Stimulated activated CD4-positive, alpha-beta T cell treated with anti-CD3 and anti-CD28 coated beads, Interleukin-2, amount 100 ng/mL, for 4 hours (primary cell): ENCODE data around the gene GLRX.

ENCODE experiments used
- DNase-seq: peaks from one replicate; pipeline ENCODE4 v3.0.0-alpha.2; 2020; ENCODE audit warnings: low read depth

The GLRX gene

DNA sequence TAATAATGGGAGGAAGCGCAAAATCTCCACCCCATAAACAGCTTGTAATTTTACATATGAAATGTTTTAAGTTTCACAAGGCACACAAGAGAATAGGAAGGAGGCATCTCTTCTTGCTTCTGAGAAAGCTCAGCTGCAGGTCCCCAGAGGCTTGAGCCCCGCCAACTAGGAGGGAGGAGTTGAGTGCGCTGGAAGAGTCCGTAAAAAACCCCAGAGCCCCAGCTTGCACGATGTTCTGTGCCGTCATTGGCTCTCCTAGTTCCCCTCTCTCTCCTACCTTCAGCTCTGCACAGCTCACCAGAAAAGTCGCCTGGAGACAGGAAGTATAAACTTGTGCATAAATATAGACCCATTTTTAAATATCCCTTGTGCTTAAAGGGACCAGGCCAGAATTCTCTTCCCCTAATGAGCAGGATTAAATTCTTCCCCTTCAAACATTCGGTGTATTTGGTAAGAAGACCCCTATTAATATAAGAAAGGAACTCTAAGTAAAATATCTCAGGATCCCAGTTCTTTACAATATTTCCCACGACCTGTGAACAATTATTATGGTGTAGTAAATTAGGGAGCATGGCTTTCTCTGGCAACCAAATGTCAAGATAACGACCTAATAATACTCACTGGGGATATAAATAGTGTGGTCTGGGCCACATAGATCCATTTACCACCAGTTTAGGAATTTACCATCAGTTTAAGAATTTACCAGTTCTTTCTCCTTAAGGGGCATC is 13.7 kb downstream of the GLRX start:
- DNase-seq: peak; percentile 68

DNA sequence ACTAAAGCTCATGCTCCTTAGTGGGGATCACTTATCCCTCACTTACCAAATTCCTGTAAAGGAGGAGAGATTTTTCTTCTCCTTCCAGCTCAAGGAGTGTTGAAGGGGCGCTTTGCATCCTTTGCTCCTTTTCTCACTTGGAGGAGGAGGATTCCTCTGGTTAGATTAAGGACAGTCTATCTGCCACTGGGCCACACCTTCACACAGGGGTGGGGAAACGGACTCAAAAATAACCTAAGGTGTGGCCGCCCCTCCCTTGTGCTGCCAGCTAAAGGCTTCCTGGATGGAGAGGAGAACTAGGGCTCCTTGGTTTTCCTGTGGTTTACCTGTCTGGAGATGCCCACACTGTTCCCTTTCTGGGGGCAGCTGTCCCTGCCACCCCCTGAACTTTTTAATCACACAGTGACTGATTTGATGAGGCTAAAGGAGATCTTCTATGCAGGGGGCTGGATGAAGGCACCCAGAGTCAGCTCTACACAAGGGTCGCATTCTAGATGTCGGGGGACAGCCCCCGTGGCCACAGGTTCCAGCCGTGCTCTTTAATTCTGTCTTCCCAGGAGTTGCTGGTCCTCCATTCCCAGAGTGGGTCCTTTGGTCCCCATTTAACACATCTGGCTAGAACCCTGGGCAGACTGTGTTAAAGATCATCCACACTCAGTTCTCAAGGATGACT is 14.4 kb downstream of the GLRX start:
- DNase-seq: no peak

DNA sequence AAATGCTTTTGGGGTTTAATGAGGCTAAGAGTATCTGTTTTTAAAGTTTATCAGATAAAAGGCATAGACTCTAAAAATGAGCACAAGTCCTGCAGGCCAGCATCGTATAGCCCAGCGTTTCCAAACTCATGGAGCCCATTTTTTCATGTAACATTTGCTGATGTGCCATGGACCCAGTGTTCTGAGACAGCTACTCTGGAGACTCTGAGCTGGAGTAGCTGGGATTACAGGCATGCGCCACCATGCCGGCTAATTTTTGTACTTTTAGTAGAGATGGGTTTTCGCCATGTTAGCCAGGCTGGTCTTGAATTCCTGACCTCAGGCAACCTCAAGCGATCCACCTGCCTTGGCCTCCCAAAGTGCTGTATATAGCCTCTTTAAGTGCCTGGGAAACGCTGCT is 15.8 kb downstream of the GLRX start:
- DNase-seq: no peak

DNA sequence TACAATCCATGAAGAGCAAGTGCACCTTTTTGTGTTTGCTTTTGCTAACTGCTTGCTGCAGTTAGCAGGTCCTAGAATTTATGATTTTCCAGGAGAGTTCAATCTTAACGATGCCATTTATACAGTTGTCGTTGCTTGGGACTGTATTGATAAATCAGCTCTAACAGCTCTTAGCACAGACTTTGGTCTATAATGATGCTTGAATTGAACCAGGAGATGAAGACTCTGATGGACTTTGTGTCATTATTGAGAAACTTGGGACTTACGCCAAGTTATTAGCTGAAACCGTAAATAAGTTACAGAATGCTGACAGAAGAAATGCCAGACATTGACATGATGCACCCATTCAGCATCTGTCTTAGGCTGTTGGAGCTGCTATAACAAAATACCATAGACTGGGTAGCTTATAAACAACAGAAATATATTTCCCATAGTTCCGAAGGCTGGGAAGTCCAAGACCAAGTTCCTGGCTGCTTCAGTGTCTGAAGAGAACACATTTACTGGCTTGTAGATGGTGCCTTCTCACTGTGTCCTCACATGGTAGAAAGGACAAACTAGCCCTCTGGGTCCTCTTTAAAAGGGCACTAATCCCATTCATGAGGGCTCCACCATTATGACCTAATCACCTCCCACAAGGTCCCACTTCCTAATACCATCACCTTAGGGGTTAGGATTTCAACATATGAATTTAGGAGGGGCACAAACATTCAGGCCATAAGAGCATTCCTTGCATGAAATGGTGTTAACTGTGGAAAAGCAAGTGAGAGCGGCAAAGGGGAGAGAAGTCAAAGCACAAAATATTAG is 17.6 kb downstream of the GLRX start:
- no peak for DNase-seq

DNA sequence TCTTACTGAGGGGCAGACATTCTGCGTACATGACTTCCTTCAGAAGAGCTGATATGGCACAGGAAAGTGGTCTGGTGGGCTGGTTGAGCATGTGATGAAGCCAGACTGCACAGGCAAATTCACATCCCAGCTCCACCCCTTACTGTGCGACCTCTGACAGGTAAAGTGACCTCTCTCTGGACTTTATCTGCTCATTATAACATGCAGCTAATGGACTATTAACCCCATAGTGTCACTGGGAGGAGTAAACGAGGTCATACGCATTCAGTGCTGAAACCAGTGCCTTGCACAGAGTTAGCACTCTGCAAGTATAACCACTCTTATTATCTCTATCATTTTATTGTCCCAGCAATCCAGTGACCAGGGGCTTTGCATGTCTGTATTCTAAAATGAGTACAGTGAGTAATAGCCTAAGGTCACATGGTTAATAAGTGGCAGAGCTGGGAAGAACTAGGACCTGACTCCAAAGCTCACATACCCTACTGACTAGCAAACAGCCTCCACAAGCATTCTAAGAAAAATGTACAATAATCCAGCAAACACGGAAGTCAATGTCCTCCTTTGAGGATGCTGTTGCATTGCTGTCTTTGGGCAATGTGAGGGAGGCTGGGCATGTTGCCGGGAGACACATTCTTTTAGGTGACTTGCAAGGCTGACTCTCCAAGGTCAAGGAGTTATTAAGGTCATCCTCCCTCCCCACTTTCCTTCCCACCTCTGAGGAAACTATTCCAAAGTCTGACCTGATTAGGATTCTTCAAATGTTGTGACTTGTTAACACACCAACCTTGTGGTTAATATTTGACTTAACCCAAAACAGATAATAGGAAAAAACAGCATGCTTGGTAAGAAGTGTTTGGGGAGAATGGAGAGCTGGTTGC is 19.0 kb downstream of the GLRX start:
- DNase-seq: no peak

DNA sequence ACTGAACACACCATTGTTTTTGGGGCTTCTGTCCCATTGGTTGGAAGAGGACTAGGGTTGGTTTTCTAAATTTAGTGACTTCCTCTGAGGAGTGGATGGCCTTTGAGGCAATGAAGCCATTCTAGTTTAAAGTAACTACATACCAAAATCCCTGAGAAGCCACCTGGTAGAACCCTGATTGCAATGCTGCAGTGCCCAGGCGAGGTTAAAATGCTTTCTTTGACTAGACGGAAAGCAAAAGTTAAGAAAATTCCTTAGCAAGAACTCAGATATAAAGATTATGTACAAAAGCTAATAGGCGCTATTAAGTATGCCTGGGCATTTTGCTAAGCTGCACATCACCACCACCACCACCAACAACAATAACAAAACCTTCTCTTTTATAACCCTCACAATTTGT is 20.6 kb downstream of the GLRX start:
- DNase-seq: no peak

DNA sequence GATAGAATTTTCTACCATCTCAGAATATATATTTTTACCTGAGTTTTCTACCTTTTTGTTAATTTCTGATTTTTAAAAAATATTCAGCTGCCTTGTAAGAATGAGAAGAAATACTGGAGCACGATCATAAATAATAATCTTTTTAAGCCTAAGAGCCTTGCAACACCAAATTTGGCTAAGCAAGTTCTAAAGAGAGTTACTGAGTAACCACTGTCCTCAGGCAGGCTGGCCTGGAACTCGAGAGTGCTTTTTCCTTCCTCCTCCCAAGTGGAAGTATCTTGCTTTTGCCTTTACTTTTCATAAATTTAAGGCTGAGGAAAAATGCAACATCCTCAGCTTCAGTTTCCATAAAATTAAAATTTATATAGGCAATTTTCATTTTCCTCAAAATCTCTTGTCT is 21.0 kb downstream of the GLRX start:
- DNase-seq: no peak

DNA sequence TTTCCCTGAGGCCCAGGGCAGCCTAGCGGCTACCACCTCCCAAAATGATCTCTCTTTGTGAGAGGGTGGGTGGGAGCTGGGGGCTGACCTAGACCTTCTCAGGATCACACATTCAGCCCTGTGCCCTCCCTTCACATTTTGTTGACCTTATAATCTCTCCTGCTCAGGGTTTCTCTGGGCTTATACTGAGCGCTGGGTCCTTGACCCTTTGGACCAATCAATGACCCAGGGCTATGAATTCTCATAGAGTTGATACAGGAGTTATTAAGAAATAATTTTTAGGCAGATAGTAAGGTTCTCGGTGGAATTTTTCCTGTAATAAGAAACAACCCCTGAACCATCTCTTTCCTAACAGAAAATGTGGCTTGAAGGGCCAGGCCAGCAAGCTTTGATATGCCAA is 22.0 kb downstream of the GLRX start:
- DNase-seq: no peak

DNA sequence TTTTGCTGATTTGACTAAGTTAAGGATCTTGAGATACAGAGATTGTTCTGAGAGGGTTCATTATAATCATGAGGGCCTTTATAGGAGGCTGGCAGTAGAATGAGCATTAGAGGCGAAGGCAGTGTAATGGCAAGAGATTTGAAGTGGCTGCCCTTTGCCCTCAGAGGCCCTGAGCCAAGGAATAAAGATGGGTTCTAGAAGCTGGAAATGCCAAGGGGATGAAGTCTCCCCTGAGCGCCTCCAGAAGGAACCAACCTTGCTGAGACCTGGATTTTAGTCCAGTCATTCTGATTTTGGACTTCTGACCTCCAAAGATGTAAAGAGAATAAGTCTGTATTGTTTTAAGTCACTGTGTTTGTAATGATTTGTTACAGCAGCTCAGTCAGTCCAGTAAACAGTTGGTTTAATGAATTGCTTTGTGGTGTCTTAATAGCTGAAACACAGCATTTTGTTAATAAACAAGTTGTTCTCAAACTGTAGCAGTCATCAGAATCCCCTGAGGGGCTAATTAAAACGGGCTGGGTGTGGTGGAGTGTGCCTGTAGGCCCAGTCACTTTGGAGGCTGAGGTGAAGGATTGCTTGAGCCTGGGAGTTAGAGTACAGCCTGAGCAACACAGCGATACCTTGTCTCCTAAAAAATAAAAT is 23.2 kb downstream of the GLRX start:
- no peak for DNase-seq

DNA sequence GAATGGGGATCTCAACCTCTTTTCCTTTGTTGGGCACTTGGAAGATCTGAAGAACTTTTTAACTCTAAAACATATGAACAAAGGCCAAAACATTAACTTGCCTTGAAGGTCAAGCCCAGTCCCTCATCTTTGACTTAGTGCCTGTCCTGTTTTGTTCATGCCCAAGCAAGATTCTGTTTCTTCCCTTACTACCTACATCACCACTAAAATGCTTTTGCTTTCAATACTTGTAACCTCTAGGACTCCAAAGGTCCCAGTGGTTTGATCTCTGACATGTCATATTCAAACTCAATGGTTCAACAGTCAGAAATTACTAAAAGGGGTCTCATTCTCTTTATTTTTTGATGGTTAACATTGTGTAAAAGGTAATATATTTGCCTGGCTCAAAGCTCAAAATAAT is 24.0 kb downstream of the GLRX start:
- DNase-seq: no peak

DNA sequence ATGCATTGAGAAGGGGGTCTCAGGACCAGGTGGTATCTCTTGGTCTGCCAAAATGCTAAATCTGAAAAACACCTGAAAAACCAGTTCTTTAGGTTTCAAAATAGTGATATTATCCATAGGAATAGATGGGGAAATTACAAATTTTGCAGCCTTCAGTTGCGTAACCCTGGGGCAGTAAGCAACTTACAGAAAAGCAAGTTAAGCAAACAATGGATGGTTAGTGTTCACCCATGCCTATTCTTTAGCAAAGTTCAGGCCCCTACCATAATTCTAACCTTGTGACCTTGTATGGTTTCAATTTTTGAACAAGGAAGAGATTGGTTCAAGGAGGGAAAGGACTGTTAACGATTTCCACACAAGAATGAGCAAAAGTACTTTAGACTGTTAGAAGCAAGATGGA is 24.5 kb downstream of the GLRX start:
- no peak for DNase-seq

DNA sequence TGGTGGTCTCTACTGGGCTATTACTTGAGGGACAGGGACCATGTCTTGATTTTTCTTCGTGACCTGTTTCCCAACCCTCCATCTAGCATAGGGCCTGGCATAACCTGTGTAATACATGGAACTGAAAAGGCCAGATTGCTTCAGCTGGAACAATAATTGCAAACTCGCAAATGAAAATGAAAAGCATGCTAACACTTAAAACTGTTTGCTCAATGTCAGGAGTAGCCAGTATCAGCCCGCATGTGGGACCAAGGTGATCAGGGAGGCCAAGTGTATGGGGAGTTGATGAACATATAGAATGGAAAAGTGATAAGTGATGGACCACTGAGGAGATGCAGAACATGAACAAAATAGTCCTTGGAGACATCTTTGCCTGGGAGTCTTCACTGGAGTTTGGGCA is 25.2 kb downstream of the GLRX start:
- DNase-seq: no peak

DNA sequence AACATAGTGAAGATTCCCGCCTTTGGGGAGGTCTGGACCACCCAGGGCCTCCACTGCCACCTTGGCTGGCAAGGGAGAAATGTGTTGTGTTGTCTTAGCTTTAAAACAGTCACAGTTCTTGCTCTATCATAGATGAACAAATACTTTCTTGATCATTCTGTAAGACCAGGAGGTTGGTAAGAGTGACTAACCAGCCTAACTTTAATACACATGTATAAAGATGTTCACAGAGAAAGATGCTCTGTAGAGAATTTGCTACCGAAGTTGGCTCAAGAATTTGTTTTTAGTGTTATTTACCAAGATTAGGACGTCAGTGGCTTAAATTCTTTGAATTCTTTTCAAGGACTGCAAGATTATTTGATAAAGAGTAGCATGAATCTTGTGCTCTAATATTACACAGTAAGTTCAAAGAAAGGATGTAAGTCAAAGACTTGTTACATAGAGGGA is 28.4 kb downstream of the GLRX start:
- no peak for DNase-seq

DNA sequence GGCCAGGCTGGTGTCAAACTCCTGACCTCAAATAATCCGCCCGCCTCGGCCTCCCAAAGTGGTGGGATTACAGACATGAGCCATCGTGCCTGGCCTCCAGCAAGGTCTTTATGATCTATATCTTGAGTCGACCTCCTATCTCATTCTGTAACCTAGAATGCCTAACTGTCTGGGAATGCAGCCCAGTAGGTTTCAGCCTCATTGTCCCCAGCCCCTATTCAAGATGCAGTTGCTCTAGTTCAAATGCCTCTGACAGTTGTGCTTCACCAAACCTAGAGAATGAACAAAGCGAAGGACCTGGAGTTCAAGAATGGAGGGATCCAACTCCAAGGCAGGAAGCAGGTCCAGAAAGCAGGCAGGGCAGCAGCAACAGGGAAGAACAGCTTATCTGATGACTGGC is 30.8 kb downstream of the GLRX start:
- DNase-seq: no peak

DNA sequence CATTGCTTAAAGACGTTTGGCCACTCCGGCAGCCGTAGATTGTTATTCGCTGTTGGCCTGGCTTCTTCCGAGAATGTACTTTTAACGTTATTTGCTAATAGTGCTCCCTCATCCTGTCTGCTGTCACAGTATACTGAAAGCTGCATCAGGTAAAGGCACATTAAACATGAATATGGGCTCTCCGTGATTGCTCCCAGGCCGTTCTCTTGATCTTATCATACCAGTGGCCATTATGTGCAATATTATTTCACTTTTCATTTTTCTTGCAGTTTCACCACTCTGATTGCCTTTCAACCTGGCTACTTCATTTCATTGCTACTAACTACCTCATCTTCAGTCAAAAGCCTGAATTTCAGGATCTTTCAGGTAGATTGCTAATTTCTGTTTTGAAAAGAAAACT is 34.0 kb downstream of the GLRX start:
- no peak for DNase-seq

DNA sequence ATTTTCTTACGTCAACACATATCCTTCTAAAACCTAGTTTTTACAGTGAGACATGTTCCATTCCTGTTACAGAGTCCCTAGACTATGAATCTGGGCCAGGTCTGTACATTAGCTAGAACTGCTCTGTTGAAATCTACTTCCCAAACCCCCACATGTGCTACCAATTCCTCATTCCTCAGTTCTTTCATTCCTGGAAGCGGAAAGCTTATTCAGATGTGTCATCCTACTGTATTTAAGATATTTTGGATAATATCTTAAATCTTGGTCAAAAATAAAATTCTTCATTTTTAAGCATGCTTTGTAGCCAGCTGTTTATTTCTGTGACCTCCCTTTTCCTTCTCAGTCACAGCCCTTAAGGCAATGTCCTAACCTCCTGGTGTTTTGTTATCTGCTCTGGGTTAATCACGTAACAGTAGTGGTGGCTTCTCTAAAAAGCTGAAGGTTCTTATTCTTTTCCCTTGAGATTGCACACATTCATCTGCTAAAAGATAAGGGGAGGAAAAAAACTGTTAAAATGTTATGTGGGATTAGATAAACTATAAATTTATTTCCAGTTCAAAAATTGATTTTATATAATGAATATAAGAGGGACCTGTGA is 35.6 kb downstream of the GLRX start:
- DNase-seq: no peak

DNA sequence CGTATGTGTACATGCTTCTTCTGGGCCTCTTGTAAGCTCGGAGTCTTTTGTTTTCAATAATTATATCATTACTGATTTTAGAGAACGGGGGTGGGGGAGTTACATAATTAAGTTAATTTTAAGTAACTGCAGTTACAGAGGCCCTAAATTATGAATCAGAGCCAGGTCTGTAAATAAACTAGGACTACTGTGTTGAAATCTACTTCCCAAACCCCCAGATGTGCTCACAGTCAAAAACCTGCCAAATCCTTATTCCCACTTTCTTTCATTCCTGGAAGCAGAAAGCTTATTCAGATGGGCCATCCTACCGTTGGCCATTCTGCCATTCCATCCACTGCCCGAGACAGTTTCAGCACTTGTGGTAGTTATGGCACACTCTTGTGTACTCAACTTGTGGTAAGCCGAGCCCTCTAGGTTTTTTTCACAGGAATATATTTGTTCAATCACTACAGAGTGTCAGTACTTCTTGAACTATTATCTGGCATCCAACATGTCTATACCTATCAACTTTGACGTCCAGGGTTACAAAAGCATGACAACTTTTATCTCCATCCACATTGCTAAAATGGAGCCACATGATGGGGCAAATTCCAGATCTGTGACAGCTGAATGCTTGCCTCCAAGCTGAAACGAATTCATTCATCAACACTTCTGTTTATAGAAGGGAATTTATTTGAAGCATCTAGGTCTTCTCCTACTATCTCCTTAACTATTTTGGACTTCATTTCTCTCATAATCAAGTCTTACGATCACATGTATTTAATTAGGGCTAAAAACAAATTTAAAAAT is 37.8 kb downstream of the GLRX start:
- no peak for DNase-seq

DNA sequence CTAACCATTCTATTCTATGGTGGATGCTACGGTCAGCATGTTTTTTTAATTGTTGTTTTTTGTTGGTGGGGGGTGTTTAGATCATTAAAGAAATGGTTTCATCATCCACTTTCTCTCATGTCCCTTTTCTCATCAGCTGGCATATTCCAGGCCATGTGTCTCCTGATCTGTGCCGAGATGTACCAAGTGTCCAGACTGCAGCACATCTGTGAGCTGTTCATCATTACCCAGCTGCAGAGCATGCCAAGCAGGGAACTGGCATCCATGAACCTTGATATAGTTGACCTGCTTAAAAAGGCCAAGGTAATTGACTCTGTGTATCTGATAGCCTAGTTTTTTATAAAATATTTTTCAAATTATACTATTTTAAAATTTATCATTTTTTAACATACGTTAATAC is 38.9 kb downstream of the GLRX start:
- no peak for DNase-seq

DNA sequence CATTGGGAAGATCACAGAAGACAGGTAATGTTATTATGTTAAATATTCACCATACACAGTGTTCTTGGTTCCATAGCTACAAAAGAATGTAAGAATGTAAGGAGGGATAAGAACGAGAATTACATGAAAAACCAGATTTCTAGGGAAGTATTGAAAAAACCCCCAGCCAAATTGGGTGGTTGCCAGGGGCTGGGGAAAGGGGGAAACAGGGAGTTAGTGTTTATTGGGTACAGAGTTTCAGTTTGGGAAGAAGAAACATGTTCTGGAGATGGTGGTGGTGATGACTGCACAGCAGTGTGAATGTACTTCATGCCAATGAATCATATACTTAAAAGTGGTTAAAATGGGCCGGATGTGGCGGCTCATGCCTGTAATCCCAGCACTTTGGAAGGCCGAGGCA is 40.3 kb downstream of the GLRX start:
- no peak for DNase-seq

DNA sequence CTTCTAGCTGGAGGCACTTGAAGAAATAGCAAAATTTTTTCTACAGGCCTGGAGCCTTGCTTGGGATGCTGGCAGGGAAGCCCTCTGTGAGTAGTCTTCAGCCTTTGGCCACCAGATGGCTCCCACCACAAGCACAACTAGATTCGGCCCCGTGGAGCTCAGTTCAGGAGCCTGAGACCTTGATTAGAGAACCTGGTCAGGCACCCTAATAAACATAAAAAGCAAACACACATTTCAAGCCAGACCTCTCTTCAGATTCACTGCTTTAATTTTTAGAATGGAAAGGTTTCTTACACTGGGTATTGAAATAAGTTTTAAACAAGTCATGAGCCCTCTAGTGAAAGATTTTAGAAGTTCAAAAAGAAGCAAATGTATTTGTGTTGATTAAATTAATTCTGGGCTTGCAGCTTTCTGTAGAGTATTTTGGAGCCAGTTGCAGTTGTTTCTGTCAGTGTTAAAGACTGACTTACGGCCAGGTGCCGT is 41.4 kb downstream of the GLRX start:
- DNase-seq: peak; percentile 62
